GM21515 (cell line): Measurements from ENCODE around the gene GABBR2.

Experiments
- ATAC-seq: cut with Tn5 transposase; IDR thresholded peaks from one replicate; pipeline ENCODE4 v1.9.1; 2021; ENCODE audit not compliant: unreplicated experiment

GABBR2 gene

DNA sequence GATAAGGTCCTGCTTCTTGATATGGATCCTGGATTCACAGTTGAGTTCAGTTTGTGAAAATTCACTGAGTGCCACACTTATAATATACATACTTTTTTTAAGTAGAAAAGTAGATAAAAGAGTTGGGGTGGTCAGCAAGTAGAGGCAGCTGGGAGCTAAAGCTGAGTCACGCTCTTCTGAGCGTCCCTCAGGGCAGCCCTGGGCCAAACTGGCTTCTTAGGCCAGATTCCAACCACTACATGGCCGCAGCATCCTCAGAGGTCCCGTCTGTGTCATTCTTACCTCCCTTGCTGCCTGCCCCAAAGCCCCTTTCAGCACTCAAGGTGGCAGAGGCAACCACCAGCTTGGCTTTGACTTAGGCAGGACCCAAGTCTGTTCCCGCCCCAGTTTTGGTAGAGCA lies 329.9 kb downstream of the GABBR2 start:
- ATAC-seq = no peak

DNA sequence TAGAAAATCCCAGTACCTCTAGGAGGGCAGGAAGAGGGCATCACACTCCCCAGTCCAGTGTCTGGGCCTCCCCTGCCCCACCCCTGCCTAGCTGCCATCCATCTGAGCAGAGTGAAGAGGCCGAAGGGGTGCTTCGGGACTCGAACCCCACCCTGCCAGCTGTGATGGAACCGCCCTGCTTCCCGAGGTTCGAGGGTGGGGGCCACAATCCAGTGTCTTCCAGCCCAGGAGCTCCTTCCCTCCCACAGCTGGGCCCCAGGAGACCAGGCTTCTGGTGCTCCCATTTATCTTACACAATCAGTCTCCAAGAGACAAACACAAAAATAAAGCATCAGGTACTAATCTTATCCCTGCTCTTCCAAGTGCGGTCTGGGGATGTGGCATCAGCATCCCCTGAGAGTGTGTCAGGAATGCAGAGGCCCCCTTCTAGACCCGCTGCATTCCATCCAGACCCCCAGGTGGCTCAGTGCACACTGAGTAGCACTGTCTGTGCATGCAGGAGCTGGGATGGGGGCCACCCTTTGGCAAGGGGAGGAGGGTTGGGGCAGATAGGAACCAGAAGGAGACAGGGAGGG lies 330.4 kb downstream of the GABBR2 start:
- ATAC-seq = no peak

DNA sequence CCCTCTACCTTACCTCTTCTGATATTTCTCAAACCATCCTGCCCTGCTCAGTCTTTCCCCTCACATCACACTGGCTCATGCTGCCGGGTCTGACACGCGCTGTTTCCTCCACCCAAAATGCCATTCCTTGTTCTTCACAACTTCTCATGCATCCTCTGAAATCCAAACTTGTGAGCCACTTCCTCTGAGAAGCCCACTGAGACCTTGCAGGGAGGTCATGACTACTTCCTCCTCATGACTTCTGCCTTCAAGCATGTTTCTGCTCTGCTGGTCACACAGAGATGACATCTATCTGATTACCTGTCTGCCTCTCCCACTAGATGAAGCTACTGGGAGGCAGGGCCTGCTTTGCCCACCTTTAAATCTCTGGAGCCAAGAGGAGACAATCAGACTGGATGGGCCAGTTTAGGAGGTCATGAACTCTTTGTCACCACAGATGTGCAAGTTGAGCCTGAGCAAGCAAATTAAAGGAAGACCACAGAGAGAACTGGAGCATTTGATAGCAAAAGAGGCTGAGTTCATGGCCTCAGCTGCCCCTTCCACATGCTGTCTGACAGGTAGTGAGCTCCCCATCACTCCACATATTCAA lies 333.5 kb downstream of the GABBR2 start:
- ATAC-seq = no peak

- ATAC-seq = no peak
These were observed 334.2 kb downstream of the GABBR2 start for GRCh38 chr9:98374385-98375051.

- no peak for ATAC-seq
These were observed 335.1 kb downstream of the GABBR2 start for GRCh38 chr9:98373609-98374008.

DNA sequence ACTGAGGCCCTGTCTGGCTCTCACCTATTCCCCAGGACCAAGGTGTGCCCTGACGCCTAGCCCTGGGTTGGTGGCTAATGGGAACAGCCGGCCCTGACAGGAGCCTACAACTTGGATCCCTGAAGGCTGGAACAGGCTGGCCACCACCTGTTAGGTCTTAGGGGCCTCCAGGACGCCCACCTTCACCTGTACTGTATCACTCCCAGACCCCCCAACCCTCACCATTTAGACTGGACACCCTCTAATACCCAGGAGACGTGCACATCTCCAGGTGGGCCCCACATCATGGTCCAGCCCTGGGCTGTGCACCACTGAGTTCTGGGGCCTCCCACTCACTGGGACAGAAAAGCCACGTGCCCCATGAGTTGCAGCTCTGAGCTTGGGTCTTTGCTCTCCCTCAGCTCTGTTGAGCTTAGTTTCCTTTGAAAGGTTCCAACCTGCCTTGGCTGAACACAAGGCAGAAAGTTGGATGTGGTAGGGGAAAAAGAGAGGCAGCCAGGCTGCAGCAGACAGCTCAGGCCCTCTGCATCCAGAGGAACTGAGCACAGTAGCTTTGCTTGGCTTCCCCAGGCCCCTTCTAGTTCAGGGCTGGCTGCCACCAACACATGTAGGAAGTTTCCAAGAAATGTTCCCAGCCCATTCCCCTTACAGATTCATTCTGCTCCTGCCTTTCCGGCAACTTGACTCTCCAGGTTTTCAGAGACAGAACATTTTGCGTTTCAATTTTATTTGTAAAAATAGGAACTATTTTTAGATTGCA lies 336.5 kb downstream of the GABBR2 start:
- no peak for ATAC-seq

- no peak for ATAC-seq
These were observed 337.8 kb downstream of the GABBR2 start for GRCh38 chr9:98370976-98371315.

DNA sequence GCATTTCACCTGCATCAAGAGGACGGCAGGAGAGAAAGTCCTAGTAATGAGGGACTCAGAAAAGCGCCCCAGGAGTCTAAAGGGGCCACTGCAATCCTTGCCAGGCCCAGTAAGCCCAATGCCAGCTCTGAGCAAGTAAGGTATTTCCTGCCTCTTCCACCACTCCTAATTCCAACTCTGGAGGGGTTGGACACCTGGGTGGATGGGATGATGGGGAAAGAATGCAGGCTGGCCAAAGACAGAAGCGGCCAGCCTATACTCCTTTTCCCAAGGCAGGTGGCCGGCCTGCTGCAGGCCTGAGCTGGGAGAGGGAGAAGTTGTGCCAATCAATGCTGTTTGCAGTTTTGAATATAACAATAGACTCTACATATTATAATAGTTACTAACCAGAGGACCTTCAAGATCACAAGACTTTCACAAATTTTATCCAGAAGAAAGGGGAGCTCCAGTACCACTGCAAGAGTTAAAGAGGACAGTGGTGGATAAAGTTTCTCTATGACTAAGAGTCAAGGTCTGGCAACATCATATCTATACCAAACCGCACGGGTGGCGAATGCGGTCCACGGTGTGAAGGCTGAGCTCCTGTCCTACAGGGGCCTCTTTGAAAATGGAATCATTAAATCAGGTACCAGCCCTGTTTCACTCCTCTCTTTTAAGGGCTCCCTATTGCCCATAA lies 338.3 kb downstream of the GABBR2 start:
- ATAC-seq = no peak

GRCh38 chr9:98369896-98370295 lies 338.8 kb downstream of the GABBR2 start:
- no peak for ATAC-seq

DNA sequence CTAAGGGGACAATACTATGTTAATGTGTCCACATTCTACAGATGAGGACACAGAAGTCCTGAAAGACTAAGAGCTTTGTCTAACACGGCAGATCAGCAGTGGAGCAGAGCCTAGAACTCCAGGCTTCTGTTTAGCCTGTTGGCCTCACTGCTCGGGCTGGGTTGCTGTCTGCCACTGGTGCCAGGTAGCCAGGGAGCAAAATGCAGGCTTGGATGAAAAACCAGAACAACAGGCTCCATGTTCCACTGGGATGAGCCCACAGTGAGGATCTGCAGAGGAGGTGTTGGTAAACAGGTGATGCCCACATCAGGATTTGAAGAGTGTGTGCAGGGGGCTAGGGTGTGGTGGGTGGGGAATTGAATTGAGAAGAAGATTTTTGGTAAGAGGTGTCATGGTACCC lies 339.3 kb downstream of the GABBR2 start:
- ATAC-seq = no peak

DNA sequence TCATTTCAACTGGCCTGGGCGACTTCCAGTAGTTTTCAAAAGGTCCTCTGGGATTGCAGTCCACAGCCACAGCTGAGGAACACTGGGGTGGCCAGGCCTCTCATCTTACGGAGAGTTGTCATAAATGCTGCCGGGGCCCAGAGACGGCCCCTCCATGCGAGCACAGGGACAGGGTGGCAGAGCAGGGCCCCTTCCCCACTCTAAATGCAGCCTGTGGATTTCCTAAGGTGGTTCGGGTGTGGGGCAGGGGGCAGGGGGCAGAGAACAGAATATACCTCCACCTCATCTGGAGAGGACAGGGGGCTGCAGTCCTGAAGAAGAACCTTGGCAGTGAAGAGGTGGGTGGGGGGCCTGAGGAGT lies 339.7 kb downstream of the GABBR2 start:
- ATAC-seq = no peak

- ATAC-seq = no peak
These were observed 340.2 kb downstream of the GABBR2 start for GRCh38 chr9:98368366-98369065.

DNA sequence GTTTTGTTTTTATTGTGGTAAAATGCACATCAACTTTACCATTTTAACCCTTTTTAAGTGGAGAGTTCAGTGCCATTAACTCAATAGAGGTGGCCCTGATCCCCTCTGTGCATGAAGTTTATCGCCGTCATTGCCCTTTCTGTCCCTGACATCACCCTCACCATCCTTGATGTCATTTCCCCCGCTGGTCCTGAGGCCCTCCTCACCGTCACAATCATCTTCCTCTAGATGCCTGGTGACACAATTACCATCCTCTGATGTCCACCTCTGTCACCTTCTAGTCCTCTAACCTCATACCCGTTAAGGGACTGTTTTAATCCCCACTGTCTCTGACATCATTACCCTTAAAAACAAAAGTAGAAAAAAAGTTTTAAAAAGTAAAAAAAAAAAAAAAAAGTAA lies 340.8 kb downstream of the GABBR2 start:
- no peak for ATAC-seq

DNA sequence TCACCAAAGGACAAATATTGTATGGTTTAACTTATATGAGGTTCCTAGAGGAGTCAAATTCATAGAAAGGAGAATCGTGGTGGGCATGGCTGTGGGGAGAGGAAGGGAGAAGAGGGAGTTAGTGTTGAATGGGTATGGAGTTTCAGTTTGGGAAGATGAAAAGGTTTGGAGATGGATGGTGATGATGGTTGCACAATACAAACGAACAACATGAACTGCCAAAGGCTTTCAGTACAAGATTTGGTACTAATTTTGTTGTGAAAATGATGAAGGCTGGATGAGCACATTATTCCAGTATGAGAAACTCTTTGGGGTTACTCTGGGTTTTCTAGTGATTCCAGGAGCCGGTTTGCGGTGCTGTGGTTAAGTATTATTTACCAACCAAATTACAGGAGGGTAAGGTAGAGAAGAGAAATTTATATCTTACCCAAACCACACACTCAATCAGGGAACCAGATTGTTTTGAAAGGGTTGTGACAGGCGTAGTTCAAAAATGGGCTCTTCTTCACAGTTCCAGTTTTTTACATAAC lies 341.3 kb downstream of the GABBR2 start:
- no peak for ATAC-seq

GRCh38 chr9:98365781-98366180 lies 343.0 kb downstream of the GABBR2 start:
- no peak for ATAC-seq

DNA sequence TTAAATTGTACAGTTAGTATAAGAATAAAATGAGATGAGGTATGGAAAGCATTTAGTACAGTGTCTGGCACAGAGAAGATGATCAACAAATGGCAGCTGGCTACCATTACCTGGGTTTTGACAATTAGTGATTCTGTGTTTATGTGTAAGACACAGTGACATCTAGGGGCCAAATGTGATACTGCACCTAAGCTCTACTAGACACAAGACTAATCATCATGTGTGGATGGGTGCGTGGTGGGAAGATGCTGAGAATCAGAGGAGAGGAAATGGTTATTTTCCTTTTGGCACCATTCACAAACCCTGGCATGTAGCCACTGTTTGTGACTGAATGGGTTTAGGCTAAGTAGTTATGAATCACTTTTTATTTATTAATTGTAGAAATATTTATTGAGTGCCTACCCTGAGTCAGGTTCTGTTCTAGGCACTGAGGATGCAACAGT lies 343.5 kb downstream of the GABBR2 start:
- no peak for ATAC-seq

DNA sequence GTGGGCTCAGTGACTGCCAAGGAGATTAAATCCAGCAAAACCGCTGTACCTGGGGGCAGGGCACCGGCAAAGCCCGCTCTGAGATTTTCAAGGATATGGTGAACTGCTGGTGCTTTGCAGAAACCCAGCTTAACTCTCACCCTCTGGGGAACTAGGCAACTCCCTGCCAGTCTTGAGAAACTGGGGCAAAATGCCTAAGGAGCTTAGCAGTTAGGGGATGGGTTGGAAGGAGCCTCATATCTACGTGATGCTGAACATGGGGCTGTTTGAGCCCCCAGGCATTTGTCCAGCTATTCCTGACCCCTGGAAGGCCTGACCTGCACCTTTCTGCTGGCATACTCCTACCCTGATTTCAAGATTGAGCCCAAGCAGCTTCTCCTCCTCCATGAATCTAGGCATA lies 344.6 kb downstream of the GABBR2 start:
- no peak for ATAC-seq

DNA sequence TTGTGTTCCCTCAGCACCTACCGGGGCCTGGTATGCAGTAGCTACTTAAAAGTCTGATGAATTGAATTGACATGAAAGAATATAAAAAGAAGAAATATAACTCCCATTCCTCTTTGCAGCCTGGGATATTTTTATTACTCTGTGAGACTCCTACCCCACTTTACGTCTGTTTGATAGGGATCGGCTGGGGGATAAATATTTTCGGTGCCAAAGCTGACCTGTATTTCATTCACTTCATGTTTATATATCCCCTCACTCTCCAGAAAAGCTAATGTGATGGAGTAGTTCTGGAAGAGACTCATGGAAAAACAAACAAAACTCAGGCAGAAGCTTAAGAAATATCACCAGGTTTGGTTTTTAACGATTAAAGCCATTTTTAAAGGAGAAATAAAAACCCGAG lies 345.1 kb downstream of the GABBR2 start:
- ATAC-seq = no peak

GRCh38 chr9:98362624-98363252 lies 346.0 kb downstream of the GABBR2 start:
- ATAC-seq = no peak

- no peak for ATAC-seq
These were observed 347.1 kb downstream of the GABBR2 start for GRCh38 chr9:98361645-98362044.
